GM23338 (cell line): ENCODE measurements around the gene ZBP1. TPM values are rescaled to one million over a fixed set of nuclear protein-coding genes. Genes with fewer than 3 reads are reported as not detected.

Source experiments
- ATAC-seq: fragments of 200-7000 bp; cut with Tn5 transposase; 3 replicates; pipeline ENCODE4 v1.9.1; 2020
- DNase-seq: peaks from one replicate; pipeline ENCODE4 v3.0.0-alpha.2; 2015; ENCODE audit warnings: low spot score
- H2AFZ ChIP-seq: fragments of 200-600 bp; sonication (generic); 2 replicates; pipeline ENCODE4 v1.8.0; 2016; ENCODE audit warnings: antibody characterized with exemption, mild to moderate bottlenecking, moderate library complexity
- H3F3A ChIP-seq: fragments of 200-600 bp; sonication (generic); replicated peaks from 2 replicates; pipeline ENCODE4 v1.8.0; 2017; ENCODE audit warnings: antibody characterized with exemption, mixed run types, low read depth
- H3K27ac ChIP-seq: fragments of 200-600 bp; sonication (generic); 2 replicates; pipeline ENCODE4 v1.6.1; 2016; ENCODE audit warnings: low read depth
- H3K27me3 ChIP-seq: fragments of 200-600 bp; sonication (generic); 2 replicates; pipeline ENCODE4 v1.8.0; 2016; ENCODE audit warnings: mild to moderate bottlenecking, mixed run types, moderate library complexity; ENCODE audit not compliant: insufficient read depth
- H3K36me3 ChIP-seq: fragments of 200-600 bp; sonication (generic); 2 replicates; pipeline ENCODE4 v1.8.0; 2016; ENCODE audit warnings: mild to moderate bottlenecking; ENCODE audit not compliant: insufficient read depth
- H3K4me1 ChIP-seq: fragments of 200-600 bp; sonication (generic); 2 replicates; pipeline ENCODE4 v1.8.0; 2016; ENCODE audit warnings: mild to moderate bottlenecking, moderate library complexity; ENCODE audit not compliant: insufficient read depth
- H3K4me2 ChIP-seq: fragments of 200-600 bp; sonication (generic); 2 replicates; pipeline ENCODE4 v1.7.1; 2017; ENCODE audit warnings: mixed run types
- H3K4me3 ChIP-seq: fragments of 200-600 bp; sonication (generic); 2 replicates; pipeline ENCODE4 v1.6.1; 2016; ENCODE audit warnings: mixed run types
- H3K79me2 ChIP-seq: fragments of 200-600 bp; sonication (generic); replicated peaks from 2 replicates; pipeline ENCODE4 v1.8.0; 2017; ENCODE audit warnings: mild to moderate bottlenecking; ENCODE audit not compliant: insufficient read depth
- H3K9me2 ChIP-seq: fragments of 200-600 bp; sonication (generic); 2 replicates; pipeline ENCODE4 v1.8.0; 2017; ENCODE audit not compliant: insufficient read depth
- H4K20me1 ChIP-seq: fragments of 200-600 bp; sonication (generic); replicated peaks from 2 replicates; pipeline ENCODE4 v1.8.0; 2017; ENCODE audit warnings: mild to moderate bottlenecking; ENCODE audit not compliant: insufficient read depth
- H3K27ac Mint-ChIP-seq: 2 replicates; pipeline ENCODE4 v1.8.0; 2020; ENCODE audit warnings: inconsistent platforms, mild to moderate bottlenecking, moderate library complexity, mixed read lengths
- H3K27me3 Mint-ChIP-seq: 3 replicates; pipeline ENCODE4 v1.8.0; 2022; ENCODE audit warnings: low read depth, mild to moderate bottlenecking, moderate library complexity, mixed read lengths, inconsistent platforms; ENCODE audit not compliant: insufficient read depth, poor library complexity
- H3K36me3 Mint-ChIP-seq: 3 replicates; pipeline ENCODE4 v1.8.0; 2021; ENCODE audit warnings: low read depth, mild to moderate bottlenecking, inconsistent platforms, moderate library complexity, mixed read lengths
- H3K4me1 Mint-ChIP-seq: 3 replicates; pipeline ENCODE4 v1.8.0; 2020; ENCODE audit warnings: mild to moderate bottlenecking, inconsistent platforms, mixed read lengths
- H3K4me3 Mint-ChIP-seq: 3 replicates; pipeline ENCODE4 v1.8.0; 2021; ENCODE audit warnings: moderate library complexity, mild to moderate bottlenecking, inconsistent platforms, mixed read lengths
- H3K9me3 Mint-ChIP-seq: 3 replicates; pipeline ENCODE4 v1.8.0; 2020; ENCODE audit warnings: moderate library complexity, mild to moderate bottlenecking, inconsistent platforms, mixed read lengths
- CREB1 ChIP-seq: fragments of 250-450 bp; sonication (Bioruptor Pico); IDR thresholded peaks from 2 replicates; pipeline ENCODE4 v1.5.0; 2020; ENCODE audit warnings: low read depth, mild to moderate bottlenecking, moderate library complexity
- ETS1 ChIP-seq: IDR thresholded peaks from 2 replicates; pipeline ENCODE4 v1.6.1; 2016; ENCODE audit warnings: antibody characterized with exemption
- EZH2 ChIP-seq: fragments of 200-600 bp; sonication (generic); IDR thresholded peaks from one replicate; pipeline ENCODE4 v1.8.0; 2017; ENCODE audit warnings: antibody characterized with exemption, mild to moderate bottlenecking, low read depth; ENCODE audit not compliant: unreplicated experiment
- EZH2phosphoT487 ChIP-seq: fragments of 200-600 bp; sonication (generic); IDR thresholded peaks from one replicate; pipeline ENCODE4 v1.8.1; 2018; ENCODE audit warnings: antibody characterized with exemption; ENCODE audit not compliant: unreplicated experiment
- NANOG ChIP-seq: IDR thresholded peaks from 2 replicates; pipeline ENCODE4 v1.6.1; 2016; ENCODE audit warnings: antibody characterized with exemption, borderline replicate concordance
- POLR2AphosphoS5 ChIP-seq: IDR thresholded peaks from 2 replicates; pipeline ENCODE4 v1.6.1; 2016; ENCODE audit warnings: antibody characterized with exemption, low read depth
- STAT1 ChIP-seq: IDR thresholded peaks from one replicate; pipeline ENCODE4 v1.6.1; 2016; ENCODE audit warnings: antibody characterized with exemption; ENCODE audit not compliant: unreplicated experiment
- ZNF114 ChIP-seq: fragments of 250-450 bp; sonication (Bioruptor Pico); IDR thresholded peaks from 2 replicates; pipeline ENCODE4 v1.5.0; 2020; ENCODE audit warnings: mild to moderate bottlenecking, moderate library complexity
- ZNF331 ChIP-seq: fragments of 250-450 bp; sonication (Bioruptor Pico); IDR thresholded peaks from 2 replicates; pipeline ENCODE4 v1.5.0; 2020; ENCODE audit warnings: low read depth, mild to moderate bottlenecking, moderate library complexity
- polyA plus RNA-seq: library from polyadenylated mRNA; unstranded; fragments of >200 nt; fragmentation: Nextera tagmentation; extraction: Ambion mirVana; gene quantifications from 2 replicates; pipeline ENCODE4 v1.2.1, GENCODE V29; 2016
- total RNA-seq: library from RNA; depleted of rRNA; stranded (reverse); fragments of >200 nt; shearing (Covaris generic); gene quantifications from 2 replicates; pipeline ENCODE4 v1.2.3, GENCODE V29; 2014
- TF ChIP-seq, protein P1 (sequence below): IDR thresholded peaks from one replicate; pipeline ENCODE4 v1.6.1; 2018; ENCODE audit warnings: antibody characterized with exemption; ENCODE audit not compliant: unreplicated experiment

ZBP1 gene
- total and polyA plus RNA-seq, 2 experiments from 2014 or later, result not detected

DNA sequence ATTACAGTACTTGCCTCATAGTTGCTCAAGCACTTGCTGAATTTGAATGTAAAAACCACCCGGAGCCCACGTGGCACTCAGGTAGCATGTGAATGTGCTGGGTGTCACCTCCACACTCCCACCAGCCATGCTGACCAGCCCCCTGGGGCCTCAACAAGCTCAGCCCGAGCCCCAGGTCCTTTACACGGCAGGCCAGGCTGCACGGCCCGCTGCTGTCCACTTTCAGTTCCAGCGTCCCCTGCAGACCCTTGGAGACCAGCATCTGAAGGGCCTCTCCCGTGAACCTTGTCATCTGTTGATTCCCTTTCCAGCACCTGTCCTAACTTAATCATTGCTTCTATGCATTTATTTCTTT lies 33.3 kb upstream of the ZBP1 start (continued):
- TF ChIP-seq, protein P1, sequence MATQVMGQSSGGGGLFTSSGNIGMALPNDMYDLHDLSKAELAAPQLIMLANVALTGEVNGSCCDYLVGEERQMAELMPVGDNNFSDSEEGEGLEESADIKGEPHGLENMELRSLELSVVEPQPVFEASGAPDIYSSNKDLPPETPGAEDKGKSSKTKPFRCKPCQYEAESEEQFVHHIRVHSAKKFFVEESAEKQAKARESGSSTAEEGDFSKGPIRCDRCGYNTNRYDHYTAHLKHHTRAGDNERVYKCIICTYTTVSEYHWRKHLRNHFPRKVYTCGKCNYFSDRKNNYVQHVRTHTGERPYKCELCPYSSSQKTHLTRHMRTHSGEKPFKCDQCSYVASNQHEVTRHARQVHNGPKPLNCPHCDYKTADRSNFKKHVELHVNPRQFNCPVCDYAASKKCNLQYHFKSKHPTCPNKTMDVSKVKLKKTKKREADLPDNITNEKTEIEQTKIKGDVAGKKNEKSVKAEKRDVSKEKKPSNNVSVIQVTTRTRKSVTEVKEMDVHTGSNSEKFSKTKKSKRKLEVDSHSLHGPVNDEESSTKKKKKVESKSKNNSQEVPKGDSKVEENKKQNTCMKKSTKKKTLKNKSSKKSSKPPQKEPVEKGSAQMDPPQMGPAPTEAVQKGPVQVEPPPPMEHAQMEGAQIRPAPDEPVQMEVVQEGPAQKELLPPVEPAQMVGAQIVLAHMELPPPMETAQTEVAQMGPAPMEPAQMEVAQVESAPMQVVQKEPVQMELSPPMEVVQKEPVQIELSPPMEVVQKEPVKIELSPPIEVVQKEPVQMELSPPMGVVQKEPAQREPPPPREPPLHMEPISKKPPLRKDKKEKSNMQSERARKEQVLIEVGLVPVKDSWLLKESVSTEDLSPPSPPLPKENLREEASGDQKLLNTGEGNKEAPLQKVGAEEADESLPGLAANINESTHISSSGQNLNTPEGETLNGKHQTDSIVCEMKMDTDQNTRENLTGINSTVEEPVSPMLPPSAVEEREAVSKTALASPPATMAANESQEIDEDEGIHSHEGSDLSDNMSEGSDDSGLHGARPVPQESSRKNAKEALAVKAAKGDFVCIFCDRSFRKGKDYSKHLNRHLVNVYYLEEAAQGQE, result no peak
- TF ChIP-seq ZNF331 (CRISPR knock-in tag) (no peak), ZNF114 (no peak), EZH2phosphoT487 (no peak), CREB1 (CRISPR knock-in tag) (no peak)

DNA sequence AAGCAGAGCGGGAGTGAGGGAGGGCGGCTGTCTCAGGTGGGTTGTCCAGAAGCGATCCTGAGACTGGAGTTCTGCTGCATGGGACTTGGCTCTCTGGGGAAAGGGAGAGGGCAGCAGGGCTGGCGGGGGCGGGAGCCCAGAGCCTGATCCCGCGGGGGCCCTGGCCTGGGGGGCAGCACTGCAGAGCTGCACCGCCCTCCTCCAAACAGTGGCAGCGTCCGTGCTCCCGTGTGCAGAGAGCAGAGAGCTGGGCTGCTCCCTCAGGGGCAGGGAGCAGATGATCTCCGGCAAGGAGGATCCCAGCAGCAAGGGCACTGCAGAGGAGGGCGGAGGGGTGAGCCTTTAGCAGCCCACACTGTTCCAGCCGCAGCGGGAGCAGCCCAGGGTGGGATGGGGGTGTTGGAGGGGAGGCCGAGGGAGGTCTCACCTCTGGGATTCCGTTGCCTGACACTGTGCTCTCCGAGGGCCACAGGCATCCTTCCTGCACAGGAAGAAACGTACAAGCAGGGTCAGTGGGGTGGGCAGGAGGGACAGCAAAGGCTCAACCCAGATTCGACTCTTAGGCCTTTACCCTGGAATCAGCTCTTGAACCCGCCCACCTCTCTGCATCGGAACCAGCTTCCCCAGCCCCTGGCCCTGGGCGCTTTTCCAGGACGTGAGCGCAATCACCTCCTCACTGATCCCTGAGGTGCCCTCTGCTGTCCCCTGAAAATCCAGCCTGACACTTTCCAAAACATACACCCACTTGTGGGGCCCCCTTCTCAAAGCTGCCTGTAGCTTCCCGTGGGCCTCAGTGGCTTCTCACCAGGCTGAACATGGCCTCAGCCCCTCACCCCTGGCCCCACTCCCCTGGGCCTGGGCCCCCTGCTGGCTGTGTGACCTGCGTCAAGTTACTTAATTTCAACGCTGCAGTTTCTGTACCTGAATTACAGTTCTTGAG lies 32.6 kb upstream of the ZBP1 start:
- H3K4me1 ChIP-seq, result no peaks in the 10 kb centered on the region; the same call in 1 of the 2 replicates
- H3K27ac Mint-ChIP-seq, result no peak overlapping the region
- peaks cover 4% of the 10 kb centered on the region; the same call in 1 of the 2 replicates for H3F3A ChIP-seq
- H3K4me2 ChIP-seq, result no peak overlapping the region
- H4K20me1 ChIP-seq, result no peaks in the 10 kb centered on the region; the same call in 1 of the 2 replicates
- H3K9me2 ChIP-seq, result no peaks in the 10 kb centered on the region
- H3K27me3 ChIP-seq, result no peaks in the 10 kb centered on the region
- H3K4me1 Mint-ChIP-seq, result peaks cover 19% of the 10 kb centered on the region
- H3K36me3 ChIP-seq, result no peaks in the 10 kb centered on the region
- H3K4me3 Mint-ChIP-seq, result no peak overlapping the region
- DNase-seq (no peak), ATAC-seq (no peak)
- no peak overlapping the region for H3K27ac ChIP-seq
- H2AFZ ChIP-seq, result no peak overlapping the region
- H3K9me3 Mint-ChIP-seq, result no peaks in the 10 kb centered on the region
- H3K79me2 ChIP-seq, result 0 out of 2 replicates have a peak, but pooled peaks cover 5% of the 10 kb centered on the region
- peaks cover 5% of the 10 kb centered on the region for H3K27me3 Mint-ChIP-seq
- H3K4me3 ChIP-seq, result no peak overlapping the region
- peaks cover 18% of the 10 kb centered on the region for H3K36me3 Mint-ChIP-seq
- no peak for TF ChIP-seq POLR2AphosphoS5
- TF ChIP-seq, protein P1, result no peak
- no peak for TF ChIP-seq ZNF114
- TF ChIP-seq NANOG, result no peak
- no peak for TF ChIP-seq EZH2phosphoT487
- no peak for TF ChIP-seq ETS1
- no peak for TF ChIP-seq EZH2
- TF ChIP-seq STAT1, result no peak
